H9 (cell line): ENCODE data around the gene MRPS35. TPM values are rescaled to one million over a fixed set of nuclear protein-coding genes. Genes with fewer than 3 reads are reported as not detected.

ENCODE experiments used
- DNase-seq: peaks from one replicate; pipeline ENCODE4 v3.0.0-alpha.2; 2017
- H2AFZ ChIP-seq: one replicate; pipeline ENCODE4 v1.6.1; 2013; ENCODE audit warnings: mild to moderate bottlenecking, low read length, control low read depth, moderate library complexity
- H2AK5ac ChIP-seq: 2 replicates; pipeline ENCODE4 v1.6.1; 2013; ENCODE audit warnings: low read length, control low read depth, mixed read lengths; ENCODE audit not compliant: insufficient read length
- H2BK120ac ChIP-seq: one replicate; pipeline ENCODE4 v1.6.1; 2013; ENCODE audit warnings: low read depth, mild to moderate bottlenecking, low read length, control low read depth, inconsistent platforms; ENCODE audit not compliant: poor library complexity, severe bottlenecking
- H2BK12ac ChIP-seq: 2 replicates; pipeline ENCODE4 v1.6.1; 2013; ENCODE audit warnings: low read length, control low read depth, mixed read lengths, low read depth; ENCODE audit not compliant: insufficient read length
- H2BK15ac ChIP-seq: 2 replicates; pipeline ENCODE4 v1.6.1; 2013; ENCODE audit warnings: low read depth, low read length, control low read depth
- H2BK20ac ChIP-seq: one replicate; pipeline ENCODE4 v1.6.1; 2013; ENCODE audit warnings: low read depth, mild to moderate bottlenecking, low read length, control low read depth, inconsistent platforms; ENCODE audit not compliant: poor library complexity, severe bottlenecking
- H2BK5ac ChIP-seq: 2 replicates; pipeline ENCODE4 v1.6.1; 2013; ENCODE audit warnings: low read length, control low read depth, mixed read lengths; ENCODE audit not compliant: insufficient read length
- H3K14ac ChIP-seq: 2 replicates; pipeline ENCODE4 v1.6.1; 2013; ENCODE audit warnings: low read length, control low read depth; ENCODE audit not compliant: insufficient read depth
- H3K18ac ChIP-seq: 2 replicates; pipeline ENCODE4 v1.6.1; 2013; ENCODE audit warnings: low read depth, mild to moderate bottlenecking, mixed read lengths, low read length, control low read depth; ENCODE audit not compliant: insufficient read length
- H3K23ac ChIP-seq: 2 replicates; pipeline ENCODE4 v1.6.1; 2013; ENCODE audit warnings: low read length, control low read depth, mixed read lengths, low read depth; ENCODE audit not compliant: insufficient read length
- H3K23me2 ChIP-seq: 2 replicates; pipeline ENCODE4 v1.6.1; 2013; ENCODE audit warnings: low read depth, mild to moderate bottlenecking, mixed read lengths, low read length, control low read depth; ENCODE audit not compliant: insufficient read length, poor library complexity, severe bottlenecking
- H3K27ac ChIP-seq: 2 replicates; pipeline ENCODE4 v1.5.1; 2013; ENCODE audit warnings: low read length, control low read depth, mixed read lengths, low read depth; ENCODE audit not compliant: insufficient read length
- H3K27me3 ChIP-seq: 2 replicates; pipeline ENCODE4 v1.6.1; 2013; ENCODE audit warnings: low read length, control low read depth, inconsistent platforms; ENCODE audit not compliant: insufficient read depth
- H3K4ac ChIP-seq: 2 replicates; pipeline ENCODE4 v1.6.1; 2013; ENCODE audit warnings: low read depth, mild to moderate bottlenecking, control low read depth, inconsistent platforms, low read length, moderate library complexity
- H3K4me1 ChIP-seq: 2 replicates; pipeline ENCODE4 v1.6.1; 2013; ENCODE audit warnings: low read length, control low read depth, inconsistent platforms; ENCODE audit not compliant: insufficient read depth
- H3K4me2 ChIP-seq: 2 replicates; pipeline ENCODE4 v1.6.1; 2013; ENCODE audit warnings: low read length, control low read depth, mixed read lengths; ENCODE audit not compliant: insufficient read length, insufficient read depth
- H3K56ac ChIP-seq: 2 replicates; pipeline ENCODE4 v1.6.1; 2013; ENCODE audit warnings: low read depth, mild to moderate bottlenecking, mixed read lengths, low read length, control low read depth; ENCODE audit not compliant: insufficient read length
- H3K79me1 ChIP-seq: 2 replicates; pipeline ENCODE4 v1.6.1; 2013; ENCODE audit warnings: low read depth, mild to moderate bottlenecking, moderate library complexity, low read length, control low read depth, inconsistent platforms; ENCODE audit not compliant: insufficient read depth, poor library complexity, severe bottlenecking
- H3K79me2 ChIP-seq: 2 replicates; pipeline ENCODE4 v1.6.1; 2013; ENCODE audit warnings: low read length, control low read depth, inconsistent platforms; ENCODE audit not compliant: insufficient read depth
- H3K9ac ChIP-seq: 2 replicates; pipeline ENCODE4 v1.6.1; 2013; ENCODE audit warnings: low read length, control low read depth, mixed read lengths; ENCODE audit not compliant: insufficient read length; ENCODE audit errors: extremely low read depth
- H3K9me3 ChIP-seq: one replicate; pipeline ENCODE4 v1.6.1; 2013; ENCODE audit warnings: low read depth, low read length, inconsistent platforms; ENCODE audit not compliant: control insufficient read depth
- H3T11ph ChIP-seq: one replicate; pipeline ENCODE4 v1.6.1; 2013; ENCODE audit warnings: mild to moderate bottlenecking, low read length, control low read depth, inconsistent platforms
- H4K20me1 ChIP-seq: one replicate; pipeline ENCODE4 v1.6.1; 2013; ENCODE audit not compliant: control insufficient read depth, insufficient read length, insufficient read depth
- H4K5ac ChIP-seq: 2 replicates; pipeline ENCODE4 v1.6.1; 2013; ENCODE audit warnings: low read depth, mild to moderate bottlenecking, mixed read lengths, low read length, control low read depth; ENCODE audit not compliant: insufficient read length
- H4K8ac ChIP-seq: replicated peaks from 2 replicates; pipeline ENCODE4 v1.6.1; 2013; ENCODE audit warnings: low read length, control low read depth, mixed read lengths, low read depth; ENCODE audit not compliant: insufficient read length
- H4K91ac ChIP-seq: 2 replicates; pipeline ENCODE4 v1.6.1; 2013; ENCODE audit warnings: low read depth, mild to moderate bottlenecking, moderate library complexity, mixed read lengths, low read length, control low read depth; ENCODE audit not compliant: insufficient read length
- H3K27ac Mint-ChIP-seq, 3 experiments: 2 replicates in 2 of 3; 3 replicates in 1 of 3; pipeline ENCODE4 v1.8.0; 2020 to 2021; ENCODE audit warnings: mixed read lengths in 3 of 3, mild to moderate bottlenecking in 1 of 3, moderate library complexity in 1 of 3
- H3K27me3 Mint-ChIP-seq: 2 replicates; pipeline ENCODE4 v1.8.0; 2021; ENCODE audit warnings: low read depth, mild to moderate bottlenecking, moderate library complexity, mixed read lengths
- H3K36me3 Mint-ChIP-seq, 3 experiments: 2 replicates in 2 of 3; 3 replicates in 1 of 3; pipeline ENCODE4 v1.8.0; 2020 to 2021; ENCODE audit warnings: low read depth in 3 of 3, mixed read lengths in 3 of 3; ENCODE audit not compliant: insufficient read depth in 1 of 3
- H3K4me1 Mint-ChIP-seq, 2 experiments: 2 replicates each; pipeline ENCODE4 v1.8.0; 2020; ENCODE audit warnings: mixed read lengths in 2 of 2
- H3K4me3 Mint-ChIP-seq, 2 experiments: 2 replicates in 1 of 2; 3 replicates in 1 of 2; pipeline ENCODE4 v1.8.0; 2020 to 2021; ENCODE audit warnings: mild to moderate bottlenecking in 2 of 2, mixed read lengths in 2 of 2, moderate library complexity in 1 of 2
- H3K9me3 Mint-ChIP-seq, 2 experiments: 2 replicates in 1 of 2; 3 replicates in 1 of 2; pipeline ENCODE4 v1.8.0; 2020; ENCODE audit warnings: mild to moderate bottlenecking in 2 of 2, mixed read lengths in 2 of 2, moderate library complexity in 1 of 2
- WGBS: extraction: QIAGEN DNeasy Blood & Tissue Kit; methylation state at CpG from one replicate; pipeline ENCODE4 v1.1.7; 2013; ENCODE audit warnings: missing lambda C conversion rate, low lambda C conversion rate, mixed read lengths; ENCODE audit not compliant: insufficient read length; ENCODE audit errors: extremely low coverage; 5-methylcytosine and 5-hydroxymethylcytosine counted together
- total RNA-seq: library from RNA; stranded (reverse); gene quantifications from 2 replicates; pipeline ENCODE4 v1.2.1, GENCODE V29; 2021
- TF ChIP-seq, protein P1 (sequence below): fragments of 200-600 bp; sonication (generic); conservative IDR thresholded peaks from 3 replicates; pipeline ENCODE4 v1.8.0; 2021; ENCODE audit warnings: antibody characterized with exemption, mild to moderate bottlenecking

MRPS35 gene
- total RNA-seq, 1 experiment from 2014 or later, result 45.4 TPM

DNA sequence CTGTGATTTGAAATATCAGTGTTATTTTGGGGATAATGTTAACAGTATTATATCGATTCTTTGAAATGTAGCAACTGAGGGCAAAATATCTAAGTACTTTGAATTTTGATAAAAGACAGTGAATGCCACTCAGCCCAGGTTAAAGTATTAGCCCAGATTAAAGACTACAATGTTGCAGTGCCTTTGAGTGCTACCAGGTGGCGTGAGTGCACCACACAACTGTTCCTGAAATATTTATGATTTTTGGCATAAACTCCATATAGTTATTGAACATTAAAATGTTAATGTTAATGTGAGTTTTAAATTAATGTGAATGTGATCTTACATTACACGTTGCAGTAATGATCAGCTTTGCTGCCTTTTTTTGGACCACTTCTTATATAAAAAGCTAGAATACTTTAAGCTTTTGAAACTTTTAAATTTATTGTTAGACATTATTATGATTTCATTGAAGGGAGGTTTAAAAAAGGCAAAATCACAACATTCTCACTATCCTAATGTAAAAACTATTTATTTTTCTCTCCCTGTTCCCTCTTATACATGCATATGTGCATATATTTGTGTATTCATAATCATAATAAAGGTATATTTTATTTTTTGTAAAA, 22.5 kb downstream of the MRPS35 start:
- Histone ChIP-seq H2AK5ac (no peak overlapping the region), H4K5ac (no peak overlapping the region), H4K20me1 (no peaks in the 10 kb centered on the region), H2BK5ac (no peak overlapping the region), H4K91ac (no peak overlapping the region), H3K9ac (no peak overlapping the region), H3K56ac (no peak overlapping the region), H4K8ac (no peak overlapping the region), H3K27ac (no peak overlapping the region), H3K27me3 (no peaks in the 10 kb centered on the region), H2BK12ac (no peak overlapping the region), H3K14ac (no peak overlapping the region), H3K4me2 (no peak overlapping the region), H3K18ac (no peak overlapping the region), H2BK15ac (no peak overlapping the region), H3T11ph (no peak overlapping the region), H2AFZ (no peak overlapping the region), H3K4me1 (no peaks in the 10 kb centered on the region), H2BK20ac (no peak overlapping the region), H3K79me2 (no peaks in the 10 kb centered on the region), H3K79me1 (peaks cover 3% of the 10 kb centered on the region), H3K23ac (no peak overlapping the region), H3K4ac (no peak overlapping the region), H3K9me3 (no peaks in the 10 kb centered on the region), H3K23me2 (no peaks in the 10 kb centered on the region), H2BK120ac (no peak overlapping the region)
- H3K27me3 Mint-ChIP-seq, result no peaks in the 10 kb centered on the region
- H3K36me3 Mint-ChIP-seq, result peaks cover 2 to 44% (median 34%) of the 10 kb centered on the region in 3 experiments; a peak in 6 of 7 replicates
- H3K4me3 Mint-ChIP-seq, result no peak overlapping the region
- no peak for DNase-seq
- no peak overlapping the region for H3K27ac Mint-ChIP-seq
- TF ChIP-seq, protein P1, sequence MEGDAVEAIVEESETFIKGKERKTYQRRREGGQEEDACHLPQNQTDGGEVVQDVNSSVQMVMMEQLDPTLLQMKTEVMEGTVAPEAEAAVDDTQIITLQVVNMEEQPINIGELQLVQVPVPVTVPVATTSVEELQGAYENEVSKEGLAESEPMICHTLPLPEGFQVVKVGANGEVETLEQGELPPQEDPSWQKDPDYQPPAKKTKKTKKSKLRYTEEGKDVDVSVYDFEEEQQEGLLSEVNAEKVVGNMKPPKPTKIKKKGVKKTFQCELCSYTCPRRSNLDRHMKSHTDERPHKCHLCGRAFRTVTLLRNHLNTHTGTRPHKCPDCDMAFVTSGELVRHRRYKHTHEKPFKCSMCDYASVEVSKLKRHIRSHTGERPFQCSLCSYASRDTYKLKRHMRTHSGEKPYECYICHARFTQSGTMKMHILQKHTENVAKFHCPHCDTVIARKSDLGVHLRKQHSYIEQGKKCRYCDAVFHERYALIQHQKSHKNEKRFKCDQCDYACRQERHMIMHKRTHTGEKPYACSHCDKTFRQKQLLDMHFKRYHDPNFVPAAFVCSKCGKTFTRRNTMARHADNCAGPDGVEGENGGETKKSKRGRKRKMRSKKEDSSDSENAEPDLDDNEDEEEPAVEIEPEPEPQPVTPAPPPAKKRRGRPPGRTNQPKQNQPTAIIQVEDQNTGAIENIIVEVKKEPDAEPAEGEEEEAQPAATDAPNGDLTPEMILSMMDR, result peak; percentile 89
- no CpG with 5 or more reads among the region's 3 CpGs for WGBS
- no peaks in the 10 kb centered on the region for H3K9me3 Mint-ChIP-seq
- no peaks in the 10 kb centered on the region for H3K4me1 Mint-ChIP-seq
